Stomach (tissue), 4 donors: ENCODE measurements around the gene PTN.

Experiments
- EP300 ChIP-seq: sonication (generic); formaldehyde crosslinking; IDR thresholded peaks from one replicate; pipeline ENCODE4 v1.6.1; 2017; ENCODE audit warnings: antibody characterized with exemption
- TF ChIP-seq, protein P1 (sequence below), 7 experiments: fragments of 450-650 bp in 4 of 7; fragments of 200-600 bp in 3 of 7; sonication (generic) in 3 of 7; IDR thresholded peaks; one replicate each; pipeline ENCODE4 v1.5.1; 2016 to 2019; ENCODE audit warnings: antibody characterized with exemption in 7 of 7, control low read depth in 2 of 7, mild to moderate bottlenecking in 1 of 7

DNA sequence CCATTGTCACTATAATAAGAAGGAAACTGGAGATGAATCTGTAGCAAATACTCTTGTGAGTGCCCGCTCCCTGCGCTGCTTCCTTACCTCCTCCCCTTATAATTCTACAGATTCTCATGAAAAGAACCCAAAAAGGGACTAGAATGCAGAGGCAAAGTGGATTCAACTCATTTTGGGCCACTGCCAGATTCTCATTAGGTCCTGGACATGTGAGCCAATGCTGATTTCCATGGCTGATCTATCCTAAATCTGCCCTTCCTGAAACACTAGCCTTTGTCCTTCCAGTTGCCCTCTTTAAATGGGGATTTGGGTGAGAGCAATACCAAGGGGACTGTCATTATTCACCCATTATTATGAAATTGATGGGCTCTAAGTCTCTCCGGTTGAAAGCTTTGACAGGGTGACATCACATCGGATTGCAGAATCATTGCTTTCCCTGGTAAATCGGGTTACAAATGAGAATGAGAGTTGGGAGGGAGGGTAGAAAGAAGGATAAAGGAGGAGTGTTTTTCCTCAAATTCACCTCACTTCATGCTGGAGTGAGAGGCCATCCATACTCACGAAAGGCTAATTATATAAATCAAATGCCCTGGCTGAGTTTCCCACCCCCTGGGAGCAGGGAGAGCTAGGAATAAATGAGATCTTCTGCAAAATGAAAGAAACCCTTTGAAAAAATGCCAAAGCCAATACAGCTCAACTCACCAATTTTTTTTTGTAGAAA lies 37.5 kb downstream of the PTN start:
- TF ChIP-seq, protein P1, sequence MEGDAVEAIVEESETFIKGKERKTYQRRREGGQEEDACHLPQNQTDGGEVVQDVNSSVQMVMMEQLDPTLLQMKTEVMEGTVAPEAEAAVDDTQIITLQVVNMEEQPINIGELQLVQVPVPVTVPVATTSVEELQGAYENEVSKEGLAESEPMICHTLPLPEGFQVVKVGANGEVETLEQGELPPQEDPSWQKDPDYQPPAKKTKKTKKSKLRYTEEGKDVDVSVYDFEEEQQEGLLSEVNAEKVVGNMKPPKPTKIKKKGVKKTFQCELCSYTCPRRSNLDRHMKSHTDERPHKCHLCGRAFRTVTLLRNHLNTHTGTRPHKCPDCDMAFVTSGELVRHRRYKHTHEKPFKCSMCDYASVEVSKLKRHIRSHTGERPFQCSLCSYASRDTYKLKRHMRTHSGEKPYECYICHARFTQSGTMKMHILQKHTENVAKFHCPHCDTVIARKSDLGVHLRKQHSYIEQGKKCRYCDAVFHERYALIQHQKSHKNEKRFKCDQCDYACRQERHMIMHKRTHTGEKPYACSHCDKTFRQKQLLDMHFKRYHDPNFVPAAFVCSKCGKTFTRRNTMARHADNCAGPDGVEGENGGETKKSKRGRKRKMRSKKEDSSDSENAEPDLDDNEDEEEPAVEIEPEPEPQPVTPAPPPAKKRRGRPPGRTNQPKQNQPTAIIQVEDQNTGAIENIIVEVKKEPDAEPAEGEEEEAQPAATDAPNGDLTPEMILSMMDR (IDR thresholded peaks at IDR 0.05) = no peak
- TF ChIP-seq EP300 = no peak
